GM19035 (cell line): ENCODE measurements around the gene CASP8AP2.
"Not testable (repeated sequence)": the region's sequence is repeated elsewhere in the genome, so short reads cannot be mapped to it uniquely, and the experiment has no call there.

Experiments
- ATAC-seq: cut with Tn5 transposase; IDR thresholded peaks from one replicate; pipeline ENCODE4 v1.9.1; 2021; ENCODE audit not compliant: unreplicated experiment

CASP8AP2 gene

DNA sequence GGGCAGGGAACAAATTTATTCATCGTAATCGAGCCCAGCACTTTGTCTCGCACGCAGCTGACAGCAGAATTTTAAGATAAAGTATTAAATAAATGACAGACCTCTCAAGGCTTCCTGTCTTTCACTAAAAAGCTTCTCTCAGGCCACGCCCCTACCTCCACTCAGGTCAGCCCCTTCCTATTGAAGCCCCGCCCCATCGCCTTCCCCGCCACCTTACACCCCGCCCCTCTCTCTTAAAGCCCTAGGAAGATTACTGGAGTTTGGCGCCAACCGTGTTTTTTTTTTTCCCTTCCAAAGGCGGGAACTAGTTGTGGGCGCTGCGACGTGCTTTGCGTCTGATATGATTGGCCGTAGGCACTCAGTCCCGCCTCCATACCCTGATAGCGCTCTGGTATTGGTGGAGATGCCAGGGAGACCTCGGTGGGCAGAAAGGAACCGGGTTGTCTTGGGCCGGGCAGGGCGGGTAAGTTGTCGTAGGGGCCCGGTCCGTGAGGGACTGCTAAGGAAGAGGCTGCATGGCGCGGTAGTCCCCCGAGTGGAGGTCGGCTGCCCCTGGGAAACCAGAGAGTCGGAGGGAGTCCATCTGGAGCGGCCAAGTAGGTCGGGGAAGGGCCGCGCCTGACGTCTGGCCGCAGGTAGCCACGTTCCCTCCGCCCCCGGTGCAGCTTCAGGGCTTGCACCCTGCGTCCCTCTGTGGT lies at the start of gene CASP8AP2:
CASP8AP2 (plus strand) TSS at position 409 of the 698 bp plus-strand sequence.
- ATAC-seq: peak; percentile 98

DNA sequence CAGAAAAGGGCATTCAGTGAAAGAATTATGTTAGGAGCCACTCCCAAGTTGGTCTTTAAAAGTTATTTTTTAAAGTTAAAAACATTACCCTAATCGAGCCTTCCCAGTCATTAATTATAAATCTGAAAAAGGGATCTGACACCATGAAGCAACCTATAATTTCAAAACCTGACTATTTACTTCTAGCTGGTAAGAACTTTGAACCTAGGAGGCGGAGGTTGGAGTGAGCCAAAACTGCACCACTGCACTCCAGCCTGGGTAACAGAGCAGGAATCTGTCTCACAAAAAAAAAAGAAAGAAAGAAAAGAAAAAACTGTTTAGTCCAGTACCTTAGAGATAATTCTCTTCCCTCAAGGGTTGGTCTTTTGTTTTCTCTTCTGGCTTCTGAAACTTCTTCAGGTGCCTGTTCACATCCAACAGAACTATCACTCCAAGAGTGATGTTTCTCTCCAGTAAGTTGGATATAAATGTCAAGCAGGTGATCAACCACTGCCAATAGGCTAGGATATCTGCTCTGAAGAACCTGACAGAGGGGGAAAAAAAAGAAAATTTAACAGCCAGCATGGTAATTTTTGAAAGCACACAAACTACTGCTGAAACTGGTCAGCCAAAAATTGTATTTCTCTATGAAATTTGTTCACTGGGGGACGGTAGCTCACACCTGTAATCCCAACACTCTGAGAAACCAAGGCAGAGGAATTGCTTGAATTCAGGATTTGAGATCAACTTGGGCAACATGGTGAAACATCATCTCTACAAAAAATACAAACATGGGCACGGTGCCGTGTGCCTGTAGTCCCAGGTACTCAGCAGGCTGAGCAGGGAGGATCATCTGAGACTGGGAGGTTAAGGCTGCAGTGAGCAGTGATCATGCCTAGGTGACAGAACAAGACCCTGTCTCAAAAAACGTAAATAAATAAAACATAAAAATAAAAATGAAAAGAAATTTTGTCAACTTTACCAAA lies 48.3 kb upstream of the CASP8AP2 start:
- ATAC-seq: no peak

DNA sequence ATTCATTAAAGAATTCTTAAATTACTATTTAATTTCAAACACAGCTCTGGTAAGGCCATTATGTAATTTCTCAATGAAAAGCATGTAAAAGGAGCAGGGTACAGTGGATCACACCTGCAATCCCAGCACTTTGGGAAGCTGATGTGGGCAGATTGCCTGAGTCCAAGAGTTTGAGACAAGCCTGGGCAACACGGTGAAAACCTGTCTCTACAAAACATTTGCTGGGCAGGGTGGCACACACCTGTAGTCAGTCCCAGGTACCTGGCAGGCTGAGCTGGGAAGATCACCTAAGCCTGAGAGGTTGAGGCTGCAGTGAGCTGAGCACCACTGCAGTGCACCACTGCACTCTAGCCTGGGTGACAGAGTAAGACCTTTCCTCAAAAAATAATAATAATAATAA lies 47.5 kb upstream of the CASP8AP2 start:
- no peak for ATAC-seq

DNA sequence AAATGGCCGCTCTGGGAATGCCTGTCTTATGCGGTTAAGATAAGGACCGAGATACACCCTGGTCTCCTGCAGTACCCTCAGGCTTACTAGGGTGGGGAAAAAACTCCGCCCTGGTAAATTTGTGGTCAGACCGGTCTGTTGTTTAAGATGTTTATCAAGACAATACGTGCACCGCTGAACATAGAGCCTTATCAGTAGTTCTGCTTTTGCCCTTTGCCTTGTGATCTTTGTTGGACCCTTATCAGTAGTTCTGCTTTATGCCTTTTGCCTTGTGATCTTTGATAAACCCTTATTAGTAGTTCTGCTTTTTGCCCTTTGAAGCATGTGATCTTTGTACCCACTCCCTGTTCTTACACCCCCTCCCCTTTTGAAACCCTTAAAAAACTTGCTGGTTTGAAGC lies 46.4 kb upstream of the CASP8AP2 start:
- not testable (repeated sequence) for ATAC-seq

DNA sequence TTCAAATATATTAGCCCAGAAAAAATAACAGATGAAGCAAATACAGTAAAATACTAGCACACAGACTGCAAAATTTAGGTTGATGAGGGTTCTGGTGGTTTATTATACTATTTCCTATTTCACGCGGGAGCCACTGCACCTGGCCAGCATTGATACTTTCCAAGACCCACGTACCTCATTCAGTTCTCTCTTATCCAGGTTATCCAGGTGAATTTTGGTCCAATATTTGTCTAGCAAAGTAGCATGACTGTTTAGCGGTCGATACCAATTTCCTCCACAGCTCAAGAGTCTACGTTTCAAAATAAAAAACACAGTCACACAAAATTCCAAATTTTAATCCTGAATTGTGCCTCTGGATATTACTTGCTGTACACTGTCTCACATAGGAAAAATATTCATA lies 44.8 kb upstream of the CASP8AP2 start:
- no peak for ATAC-seq

DNA sequence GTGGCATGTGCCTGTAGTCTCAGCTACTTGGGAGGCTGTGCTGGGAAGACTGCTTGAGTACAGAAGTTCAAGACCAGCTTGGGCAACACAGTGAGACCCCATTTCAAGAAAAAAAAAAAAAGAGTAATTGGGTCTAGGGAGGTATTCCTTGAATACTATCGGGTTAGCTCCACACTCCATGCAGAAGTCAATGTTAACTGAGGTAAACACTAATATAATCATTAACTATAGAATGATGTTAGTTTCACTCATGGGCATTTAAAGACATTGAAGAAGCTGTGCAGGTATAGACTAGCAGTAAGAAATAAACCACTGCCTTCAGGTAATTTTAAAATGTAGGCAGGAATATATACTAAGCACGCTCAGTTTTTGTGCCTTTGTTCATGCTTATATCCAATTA lies 42.7 kb upstream of the CASP8AP2 start:
- no peak for ATAC-seq

DNA sequence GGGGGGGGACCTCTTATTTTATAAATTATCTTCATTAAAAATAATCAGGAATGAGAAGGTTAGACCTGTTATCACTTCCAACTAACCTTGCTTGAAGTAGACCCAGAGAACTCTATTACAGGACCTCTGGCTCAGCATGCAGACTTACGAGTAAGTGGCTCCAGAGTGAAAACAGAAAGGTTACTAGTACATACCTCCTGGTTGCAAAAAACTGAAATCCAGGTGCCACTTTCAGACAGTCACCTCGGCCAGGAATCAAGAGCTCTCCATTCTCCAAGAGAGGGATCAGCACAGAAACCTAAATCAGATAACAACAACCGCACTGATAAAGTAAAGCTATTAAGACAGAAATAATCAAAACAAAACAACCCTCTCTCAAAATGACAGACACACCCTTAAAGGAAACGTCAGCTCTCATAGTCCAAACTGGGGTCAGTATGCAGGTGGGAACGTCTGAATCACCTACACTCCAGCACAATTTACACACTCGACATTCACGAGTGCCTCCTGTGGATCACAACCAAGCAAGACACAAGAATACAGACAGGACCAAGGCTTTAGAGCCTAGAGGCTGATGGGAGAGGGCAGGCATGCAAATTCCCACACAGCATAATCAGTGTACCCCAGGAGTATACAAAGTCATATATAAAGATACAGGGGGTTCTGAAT lies 41.9 kb upstream of the CASP8AP2 start:
- ATAC-seq: no peak

DNA sequence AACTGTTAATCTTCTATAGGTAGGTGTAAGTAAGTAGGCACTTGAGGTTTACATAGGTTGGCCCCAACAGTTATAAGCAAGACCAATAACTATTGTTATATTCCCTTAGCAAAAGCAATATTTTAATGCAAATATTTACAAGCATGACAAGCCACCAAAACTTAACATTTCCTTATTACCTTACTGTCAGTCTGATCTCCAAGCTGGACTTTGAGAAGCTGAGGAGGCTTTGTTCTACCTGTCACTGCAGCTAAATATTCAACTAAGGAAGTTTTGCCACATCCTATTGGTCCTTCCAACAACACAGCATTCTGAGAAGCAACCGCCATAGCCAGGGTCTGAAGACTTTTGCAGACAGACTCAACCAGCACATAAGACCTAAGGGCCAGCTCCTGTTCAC lies 39.7 kb upstream of the CASP8AP2 start:
- no peak for ATAC-seq

DNA sequence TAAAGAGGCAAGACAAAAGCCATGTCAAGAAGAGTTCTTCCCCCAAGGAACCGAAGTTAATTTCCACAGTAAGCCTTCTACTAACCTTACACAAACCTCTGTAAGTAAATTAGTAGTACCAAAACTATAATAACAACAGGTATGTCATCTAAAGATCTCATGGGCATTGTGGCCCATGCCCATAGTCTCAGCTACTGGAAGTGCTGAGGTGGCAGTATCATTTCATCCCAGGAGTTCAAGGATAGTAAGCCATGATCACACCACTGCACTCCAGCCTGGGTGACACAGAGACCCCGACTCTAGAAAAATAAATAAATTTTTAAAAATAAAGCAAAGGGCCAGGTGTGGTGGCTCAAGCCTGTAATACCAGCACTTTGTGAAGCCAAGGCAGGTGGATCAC lies 39.3 kb upstream of the CASP8AP2 start:
- no peak for ATAC-seq

DNA sequence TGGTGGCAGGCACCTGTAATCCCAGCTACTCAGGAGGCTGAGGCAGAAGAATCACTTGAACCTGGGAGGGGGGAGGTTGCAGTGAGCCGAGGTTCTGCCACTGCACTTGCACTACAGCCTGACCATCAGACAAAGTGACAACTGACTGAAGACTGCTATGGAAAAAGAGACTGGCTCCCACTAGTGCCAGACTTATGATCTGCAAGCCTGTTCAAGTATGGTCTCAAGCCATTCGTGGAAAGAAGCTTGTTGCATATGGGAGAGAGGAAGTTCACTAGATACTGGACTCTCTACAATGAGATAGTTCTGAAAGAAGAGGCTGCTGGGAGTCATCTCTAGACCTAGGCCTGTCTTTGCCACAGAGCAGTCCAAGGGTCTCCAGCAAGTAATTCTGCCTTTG lies 36.8 kb upstream of the CASP8AP2 start:
- peak; percentile 70 for ATAC-seq

DNA sequence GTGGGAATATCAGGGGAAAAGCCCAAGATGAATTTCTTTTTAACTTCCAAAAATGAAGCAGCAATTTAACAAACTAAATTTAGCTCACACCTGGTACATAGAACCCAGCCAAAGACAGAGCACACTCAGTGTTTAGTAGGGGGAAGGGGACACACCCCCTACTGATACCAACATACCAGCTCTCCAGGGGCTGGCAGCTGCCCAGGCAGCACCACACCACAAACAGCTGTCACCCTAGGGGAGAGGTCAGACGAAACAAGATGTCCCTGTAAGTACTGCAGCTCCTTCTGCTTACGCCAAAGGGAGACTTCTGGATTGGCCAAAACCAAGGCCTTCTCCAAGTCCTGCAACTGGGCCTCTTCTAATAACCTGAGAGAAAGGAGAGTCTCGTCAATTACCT lies 36.1 kb upstream of the CASP8AP2 start:
- ATAC-seq: no peak

DNA sequence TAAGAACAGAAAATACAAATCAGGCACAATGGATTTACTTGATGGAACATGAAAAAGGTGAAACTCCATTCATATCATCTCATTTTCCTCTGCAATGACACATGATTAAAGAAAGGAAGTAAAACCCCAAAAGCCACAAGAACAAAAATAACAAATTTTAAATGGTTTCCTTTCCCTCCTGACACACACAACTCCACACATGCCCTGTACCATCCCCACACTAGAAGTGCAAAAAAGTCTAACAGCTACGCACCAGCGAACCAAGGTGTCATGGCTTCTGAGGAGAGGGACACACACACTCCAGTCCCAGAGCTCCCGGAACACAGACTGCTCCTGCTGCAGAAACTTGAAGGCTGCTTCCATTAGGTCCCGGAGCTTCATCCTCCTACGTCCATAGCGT lies 35.4 kb upstream of the CASP8AP2 start:
- ATAC-seq: no peak

DNA sequence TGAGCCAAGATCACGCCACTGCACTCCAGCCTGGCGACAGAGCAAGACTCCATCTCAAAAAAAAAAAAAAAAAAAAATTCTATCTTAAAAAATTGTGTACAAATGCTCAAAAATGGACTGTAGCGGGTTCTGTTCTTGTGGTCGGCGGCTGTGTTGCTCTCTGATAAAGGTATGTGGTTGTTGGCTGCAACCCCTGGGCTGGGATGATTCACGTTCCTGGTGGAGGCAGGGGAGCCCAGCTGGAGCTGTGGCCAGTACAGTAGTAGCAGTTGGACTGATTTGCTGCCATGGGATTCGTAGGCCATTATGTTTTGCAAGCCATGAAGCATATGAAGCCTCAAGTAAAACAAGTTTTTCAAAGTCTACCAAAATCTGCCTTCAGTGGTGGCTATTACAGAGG lies 32.4 kb upstream of the CASP8AP2 start:
- ATAC-seq: no peak

DNA sequence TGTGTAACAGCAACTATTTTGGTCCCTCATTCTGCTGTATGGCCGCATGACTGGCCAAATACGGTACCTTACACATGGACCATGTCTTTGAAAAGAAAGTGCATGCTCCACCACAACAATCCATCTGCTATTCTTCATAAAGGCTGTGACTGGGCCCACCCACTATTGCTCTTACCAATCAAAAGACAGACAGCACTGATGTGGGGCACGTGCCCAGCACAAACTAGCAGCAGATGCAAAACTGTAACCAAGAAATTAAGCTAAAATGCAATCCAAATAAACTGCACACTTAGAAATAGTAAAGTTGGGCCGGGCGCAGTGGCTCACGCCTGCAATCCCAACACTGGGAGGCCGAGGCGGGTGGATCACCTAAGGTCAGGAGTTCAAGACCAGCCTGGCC lies 30.6 kb upstream of the CASP8AP2 start:
- ATAC-seq: no peak

DNA sequence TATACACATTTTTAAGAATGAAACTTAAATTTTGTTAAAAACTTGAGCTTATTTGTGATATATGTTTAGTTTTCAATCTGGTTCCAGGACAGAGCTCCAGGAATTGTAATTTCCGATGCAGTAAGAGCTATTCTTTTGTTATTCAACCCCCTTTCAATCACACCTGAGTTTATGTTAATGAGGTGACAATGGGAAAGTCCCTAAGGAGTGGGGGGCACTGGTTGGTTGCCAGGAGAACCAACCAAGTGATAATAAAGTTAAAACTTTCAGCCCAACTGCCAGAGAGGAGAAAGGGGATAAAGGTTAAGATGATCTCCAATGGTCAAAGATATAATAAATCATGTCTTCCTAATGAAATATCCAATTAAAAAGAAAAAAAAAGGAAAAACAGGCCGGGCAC lies 29.9 kb upstream of the CASP8AP2 start:
- no peak for ATAC-seq

DNA sequence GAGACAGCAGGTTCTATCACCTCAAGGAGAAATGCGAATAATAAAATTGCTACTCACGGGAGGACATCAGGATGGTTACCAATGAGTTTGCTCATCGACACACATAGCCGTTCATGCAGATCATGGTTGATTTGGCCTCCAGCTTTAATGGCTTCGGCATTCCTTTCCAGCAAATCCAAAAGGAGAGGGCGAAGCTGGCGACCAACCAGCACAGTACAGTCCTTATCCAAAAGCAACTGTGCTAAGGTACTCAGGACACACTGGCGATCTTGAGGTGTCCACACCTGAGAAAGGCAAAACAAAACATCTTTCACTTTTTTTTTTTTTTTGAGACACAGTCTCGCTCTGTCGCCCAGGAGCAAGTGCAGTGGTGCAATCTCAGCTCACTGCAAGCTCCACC lies 26.4 kb upstream of the CASP8AP2 start:
- no peak for ATAC-seq

DNA sequence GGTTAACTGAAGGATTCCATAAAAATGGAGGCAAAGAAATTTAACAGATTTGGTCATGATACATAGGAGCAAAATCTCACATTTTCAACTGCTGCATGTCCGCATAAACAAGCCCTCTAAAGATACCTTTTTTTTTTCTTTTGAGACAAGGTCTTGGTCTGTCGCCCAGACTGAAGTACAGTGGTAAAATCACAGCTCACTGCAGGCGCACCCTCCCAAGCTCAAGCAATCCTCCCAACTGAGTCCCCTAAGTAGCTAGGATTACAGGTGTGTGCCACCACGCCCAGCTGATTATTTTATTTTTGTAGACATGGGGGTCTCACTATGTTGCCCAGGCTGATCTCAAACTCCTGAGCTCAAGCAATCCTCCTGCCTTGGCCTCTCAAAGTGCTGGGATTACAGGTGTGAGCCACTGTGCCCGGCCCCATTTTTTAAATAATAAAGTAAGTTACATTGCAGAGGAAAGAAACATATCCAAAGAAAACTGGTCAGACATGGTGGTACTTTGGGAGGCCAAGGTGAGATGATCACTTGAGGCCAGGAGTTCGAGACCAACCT lies 23.8 kb upstream of the CASP8AP2 start:
- no peak for ATAC-seq

DNA sequence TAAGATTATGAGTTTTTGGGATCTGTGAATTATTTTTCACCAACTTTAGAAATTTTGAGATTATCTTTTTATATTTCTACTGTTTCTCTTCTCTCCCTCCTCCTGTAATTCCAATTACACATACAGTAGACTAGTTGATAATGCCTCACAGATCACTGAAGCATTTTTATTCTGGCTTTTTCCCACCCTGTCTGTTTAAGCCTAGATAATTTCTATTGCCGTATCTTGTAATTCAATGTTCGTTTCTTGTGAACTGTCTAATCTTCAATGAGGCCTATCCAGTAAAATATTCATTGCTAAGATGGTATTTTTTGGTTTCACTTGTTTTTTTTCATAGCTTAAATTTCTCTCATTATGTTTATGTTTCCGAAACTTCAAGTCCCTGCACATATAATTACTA lies 22.1 kb upstream of the CASP8AP2 start:
- ATAC-seq: no peak

DNA sequence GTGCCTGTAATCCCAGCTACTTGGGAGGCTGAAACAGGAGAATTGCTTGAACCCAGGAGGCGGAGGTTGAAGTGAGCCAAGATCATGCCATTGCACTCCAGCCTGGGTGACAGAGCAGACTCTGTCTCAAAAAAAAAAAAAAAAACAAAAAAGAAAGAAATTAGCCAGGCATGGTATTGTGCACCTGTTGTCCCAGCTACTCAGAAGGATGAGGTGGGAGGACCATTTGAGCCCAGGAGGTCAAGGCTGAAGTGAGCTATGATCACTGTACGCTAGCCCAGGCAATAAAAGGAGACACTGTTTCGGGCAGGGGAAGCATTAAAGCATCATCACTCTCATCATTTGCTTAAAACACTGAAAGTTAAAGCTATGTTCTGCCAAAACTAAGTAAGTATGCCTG lies 16.3 kb upstream of the CASP8AP2 start:
- not testable (repeated sequence) for ATAC-seq

DNA sequence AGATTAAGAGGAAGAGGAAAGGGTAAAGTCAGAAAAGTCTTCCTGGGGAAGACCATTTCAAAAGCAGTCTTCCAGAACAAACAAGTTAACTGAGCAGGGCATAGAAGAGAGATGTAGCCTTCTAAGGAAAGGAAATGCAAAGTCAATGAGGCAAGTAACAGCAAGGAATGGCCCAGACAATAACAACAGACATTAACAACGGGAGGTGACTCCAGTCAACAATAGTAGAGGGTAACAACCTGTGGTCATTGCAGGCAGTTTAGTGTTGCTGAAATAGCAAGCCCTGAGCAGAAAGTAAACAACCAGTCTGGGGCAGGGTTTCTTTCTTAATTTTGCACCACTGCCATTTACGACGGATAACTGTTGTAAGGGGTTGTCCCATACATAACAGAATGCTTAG lies 12.2 kb upstream of the CASP8AP2 start:
- no peak for ATAC-seq

DNA sequence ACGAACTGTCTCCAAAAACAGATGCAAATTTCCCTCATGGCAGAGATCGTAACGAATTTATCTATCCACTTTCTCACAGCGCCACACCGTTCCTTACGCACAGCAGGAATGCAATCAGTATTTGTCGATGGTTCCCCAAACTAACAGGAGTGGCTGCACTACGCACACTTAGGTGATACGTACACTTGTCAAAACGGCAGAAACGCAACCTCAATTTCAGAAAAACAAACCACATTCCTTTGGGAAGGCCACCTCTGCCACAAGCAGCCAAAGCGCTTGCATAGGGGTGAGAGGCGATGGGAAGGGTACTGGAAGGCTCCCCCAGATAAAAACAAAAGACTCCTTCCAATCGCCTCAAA lies 10.7 kb upstream of the CASP8AP2 start:
- peak; percentile 33 for ATAC-seq
